Esophagus squamous epithelium (tissue), 5 donors: ENCODE data around the gene PARM1. TPM values are rescaled to one million over a fixed set of nuclear protein-coding genes. Genes with fewer than 3 reads are reported as not detected.

Source experiments
- DNase-seq: peaks from one replicate; lab custom pipeline; 2025; lab: John Stamatoyannopoulos, UW
- H3K27ac ChIP-seq, 4 donors: fragments of 200-600 bp; sonication (generic); one replicate each; pipeline ENCODE4 v1.5.1; 2016 to 2019; ENCODE audit warnings: mild to moderate bottlenecking in 1 of 4
- H3K27me3 ChIP-seq, 4 donors: fragments of 200-600 bp; sonication (generic); 1 replicate in 3 of 4; 2 replicates in 1 of 4; pipeline versions ENCODE4 v1.5.1 to v1.6.0; 2017 to 2021; ENCODE audit warnings: antibody characterized with exemption in 1 of 4
- H3K36me3 ChIP-seq, 3 donors: fragments of 200-600 bp; sonication (generic); one replicate each; pipeline ENCODE4 v1.5.1; 2016 to 2019
- H3K4me1 ChIP-seq, 3 donors: fragments of 200-600 bp; sonication (generic); one replicate each; pipeline ENCODE4 v1.5.1; 2017 to 2019
- H3K4me3 ChIP-seq, 4 donors: fragments of 200-600 bp; sonication (generic); 1 replicate in 3 of 4; 2 replicates in 1 of 4; pipeline ENCODE4 v1.5.1; 2016 to 2019; ENCODE audit warnings: mild to moderate bottlenecking in 2 of 4, moderate library complexity in 1 of 4
- H3K9me3 ChIP-seq, 3 donors: fragments of 200-600 bp; sonication (generic); one replicate each; pipeline ENCODE4 v1.5.1; 2016 to 2019
- POLR2A ChIP-seq, 4 donors: fragments of 450-650 bp; IDR thresholded peaks; one replicate each; pipeline ENCODE4 v1.6.1; 2017; ENCODE audit warnings: antibody characterized with exemption in 4 of 4, mild to moderate bottlenecking in 4 of 4, moderate library complexity in 3 of 4
- WGBS, 2 donors: methylation state at CpG; one replicate each; pipeline ENCODE4 v1.1.5; 2018; 5-methylcytosine and 5-hydroxymethylcytosine counted together
- intact Hi-C: fragments of 100-400 bp; cut with DNase I; formaldehyde crosslinking; loops from one replicate; pipeline ENCODE4 v1.15.0; 2022
- total RNA-seq, 4 donors: library from RNA; depleted of rRNA; stranded (reverse); fragments of >200 nt; gene quantifications; one replicate each; pipeline ENCODE4 v1.1.0, GENCODE V29; 2016
- TF ChIP-seq, protein P1 (sequence below), 6 experiments: fragments of 450-650 bp in 4 of 6; fragments of 200-600 bp in 2 of 6; sonication (generic) in 2 of 6; IDR thresholded peaks; one replicate each; pipeline ENCODE4 v1.5.1; 2016 to 2019; ENCODE audit warnings: antibody characterized with exemption in 6 of 6, mild to moderate bottlenecking in 4 of 6, moderate library complexity in 4 of 6
- donor health status: DM: yes; HTN: yes; CAD: no.

Gene PARM1
- total RNA-seq, 4 donors from 2014 or later = 1.9 to 10.3 (median 4.4) TPM

DNA sequence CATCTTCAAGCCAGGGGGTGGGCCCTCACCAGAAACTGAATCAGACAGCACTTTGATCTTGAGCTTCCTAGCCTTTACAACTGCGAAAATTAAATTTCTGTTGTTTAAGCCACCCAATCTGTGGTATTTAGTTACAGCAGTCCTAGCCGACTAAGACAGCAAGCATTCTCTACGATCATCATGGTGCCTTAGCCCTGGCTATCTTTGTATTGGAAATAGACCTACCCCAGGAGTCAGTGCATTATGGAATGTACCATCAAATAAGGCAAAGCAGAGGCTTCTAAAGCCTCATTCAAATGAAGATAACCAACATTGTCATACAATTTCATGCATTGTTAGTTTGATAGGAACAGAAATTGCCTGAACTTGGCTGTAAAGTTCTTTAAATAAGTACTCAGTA is 75.0 kb downstream of the PARM1 start:
- peaks cover 0 to 13% (median 8%) of the 10 kb centered on the region in 3 donors for H3K9me3 ChIP-seq
- no peak for DNase-seq
- H3K36me3 ChIP-seq = peaks cover 0 to 8% (median 0%) of the 10 kb centered on the region in 3 donors
- H3K4me3 ChIP-seq = no peak overlapping the region
- intact Hi-C loops = no loop called here
- no peaks in the 10 kb centered on the region for H3K27me3 ChIP-seq
- no peak overlapping the region for H3K27ac ChIP-seq
- 81 to 88% methylated on average over 3 of the region's 3 CpGs for WGBS, 2 donors
- peaks cover 0 to 23% (median 3%) of the 10 kb centered on the region in 3 donors for H3K4me1 ChIP-seq
- TF ChIP-seq, protein P1, sequence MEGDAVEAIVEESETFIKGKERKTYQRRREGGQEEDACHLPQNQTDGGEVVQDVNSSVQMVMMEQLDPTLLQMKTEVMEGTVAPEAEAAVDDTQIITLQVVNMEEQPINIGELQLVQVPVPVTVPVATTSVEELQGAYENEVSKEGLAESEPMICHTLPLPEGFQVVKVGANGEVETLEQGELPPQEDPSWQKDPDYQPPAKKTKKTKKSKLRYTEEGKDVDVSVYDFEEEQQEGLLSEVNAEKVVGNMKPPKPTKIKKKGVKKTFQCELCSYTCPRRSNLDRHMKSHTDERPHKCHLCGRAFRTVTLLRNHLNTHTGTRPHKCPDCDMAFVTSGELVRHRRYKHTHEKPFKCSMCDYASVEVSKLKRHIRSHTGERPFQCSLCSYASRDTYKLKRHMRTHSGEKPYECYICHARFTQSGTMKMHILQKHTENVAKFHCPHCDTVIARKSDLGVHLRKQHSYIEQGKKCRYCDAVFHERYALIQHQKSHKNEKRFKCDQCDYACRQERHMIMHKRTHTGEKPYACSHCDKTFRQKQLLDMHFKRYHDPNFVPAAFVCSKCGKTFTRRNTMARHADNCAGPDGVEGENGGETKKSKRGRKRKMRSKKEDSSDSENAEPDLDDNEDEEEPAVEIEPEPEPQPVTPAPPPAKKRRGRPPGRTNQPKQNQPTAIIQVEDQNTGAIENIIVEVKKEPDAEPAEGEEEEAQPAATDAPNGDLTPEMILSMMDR (IDR thresholded peaks at IDR 0.05) = no peak
- no peak for TF ChIP-seq POLR2A (IDR thresholded peaks at IDR 0.05)

DNA sequence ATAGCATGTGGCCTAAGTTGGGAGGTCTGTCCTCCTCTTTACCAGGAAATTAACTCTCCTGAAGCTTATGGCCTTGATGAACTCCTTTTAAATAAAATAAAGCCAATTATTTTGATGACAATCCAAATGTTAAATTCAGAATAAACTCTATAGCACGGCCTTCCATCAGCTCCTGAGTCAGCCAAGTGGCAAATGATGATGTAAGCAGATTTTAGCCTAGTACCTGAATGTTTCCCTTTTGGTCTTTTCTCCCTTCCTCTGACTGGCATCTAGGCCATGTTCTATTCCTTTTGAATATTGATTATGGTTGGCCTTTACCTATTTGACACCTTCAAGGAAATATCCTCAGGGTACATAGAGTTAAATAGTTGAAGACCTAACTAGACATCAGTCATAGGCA is 76.2 kb downstream of the PARM1 start:
- H3K27ac ChIP-seq = no peak overlapping the region
- peaks cover 0 to 13% (median 8%) of the 10 kb centered on the region in 3 donors for H3K9me3 ChIP-seq
- intact Hi-C loops = no loop called here
- peaks cover 0 to 17% (median 3%) of the 10 kb centered on the region in 3 donors for H3K4me1 ChIP-seq
- H3K27me3 ChIP-seq = no peaks in the 10 kb centered on the region
- H3K36me3 ChIP-seq = peaks cover 0 to 12% (median 0%) of the 10 kb centered on the region in 3 donors
- no peak for DNase-seq
- H3K4me3 ChIP-seq = no peak overlapping the region
- TF ChIP-seq, protein P1 (IDR thresholded peaks at IDR 0.05) = no peak
- no peak for TF ChIP-seq POLR2A (IDR thresholded peaks at IDR 0.05)
- WGBS, 2 donors = 61 to 74% methylated on average over 1 of the region's 1 CpG

DNA sequence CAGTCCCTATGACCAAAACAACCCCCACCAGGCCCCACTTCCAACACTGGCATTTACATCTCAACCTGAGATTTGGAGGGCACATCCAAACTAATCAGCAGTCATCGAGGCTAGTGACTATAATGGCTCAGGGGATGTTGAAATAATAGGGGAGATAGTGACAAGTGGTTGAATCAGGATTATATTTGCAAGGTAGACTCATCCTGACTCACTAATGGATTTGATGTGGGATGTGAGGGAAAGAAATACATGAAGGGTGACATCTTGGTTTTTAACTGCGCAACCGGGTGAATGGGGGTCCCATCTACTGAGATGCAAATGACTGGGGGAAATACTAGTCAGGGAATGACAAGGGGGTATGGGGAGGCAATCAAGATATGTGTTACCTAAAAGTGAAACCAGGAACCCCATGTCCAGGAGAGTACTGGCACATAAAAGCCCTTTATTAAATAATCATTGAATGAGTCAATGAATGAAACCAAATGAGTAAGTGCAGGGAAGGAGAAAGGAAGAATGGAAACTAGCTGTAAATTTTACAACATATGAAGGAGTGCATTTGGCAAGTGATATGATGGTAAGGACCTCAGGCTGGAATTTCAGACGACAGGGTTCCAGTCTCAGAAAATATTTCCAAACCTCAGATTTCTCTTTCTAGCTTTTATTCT is 78.3 kb downstream of the PARM1 start:
- no peaks in the 10 kb centered on the region for H3K27me3 ChIP-seq
- H3K27ac ChIP-seq = no peak overlapping the region
- WGBS, 2 donors = 51 to 67% methylated on average over 4 of the region's 4 CpGs
- H3K36me3 ChIP-seq = peaks cover 0 to 12% (median 0%) of the 10 kb centered on the region in 3 donors
- DNase-seq = no peak
- TF ChIP-seq, protein P1 (IDR thresholded peaks at IDR 0.05) = no peak
- no peak for TF ChIP-seq POLR2A (IDR thresholded peaks at IDR 0.05)
- intact Hi-C loops = no loop called here
- peaks cover 0 to 13% (median 0%) of the 10 kb centered on the region in 3 donors for H3K4me1 ChIP-seq
- peaks cover 0 to 13% (median 8%) of the 10 kb centered on the region in 3 donors for H3K9me3 ChIP-seq
- H3K4me3 ChIP-seq = no peak overlapping the region

DNA sequence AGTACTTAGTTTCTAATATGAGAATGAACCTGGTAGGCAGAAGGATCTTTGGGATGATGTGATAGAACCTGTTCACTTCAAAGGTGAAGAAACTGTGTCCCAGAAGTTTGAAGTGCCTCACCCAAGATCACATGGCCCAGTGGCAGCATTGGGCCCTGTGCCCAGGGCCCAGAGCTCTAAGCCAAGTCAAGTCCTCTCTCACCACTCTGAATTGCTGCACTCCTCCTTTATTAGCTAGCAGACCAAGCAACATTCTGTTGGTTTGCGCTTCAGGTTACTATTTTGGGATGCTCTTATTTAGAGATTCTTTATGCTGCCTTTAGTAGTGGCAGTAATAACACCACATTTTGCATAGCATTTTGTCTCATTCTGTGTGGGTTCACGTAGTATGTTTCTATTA is 82.7 kb downstream of the PARM1 start:
- Histone ChIP-seq H3K36me3 (peaks cover 0 to 12% (median 0%) of the 10 kb centered on the region in 3 donors), H3K27ac (peak overlapping the region in 1 of 4 donors; percentile 42), H3K27me3 (no peaks in the 10 kb centered on the region), H3K9me3 (no peaks in the 10 kb centered on the region), H3K4me1 (peaks cover 0 to 25% (median 0%) of the 10 kb centered on the region in 3 donors), H3K4me3 (no peak overlapping the region)
- 49 to 64% methylated on average over 2 of the region's 2 CpGs for WGBS, 2 donors
- no peak for DNase-seq
- intact Hi-C loops = no loop called here
- TF ChIP-seq, protein P1 (IDR thresholded peaks at IDR 0.05) = no peak
- no peak for TF ChIP-seq POLR2A (IDR thresholded peaks at IDR 0.05)

DNA sequence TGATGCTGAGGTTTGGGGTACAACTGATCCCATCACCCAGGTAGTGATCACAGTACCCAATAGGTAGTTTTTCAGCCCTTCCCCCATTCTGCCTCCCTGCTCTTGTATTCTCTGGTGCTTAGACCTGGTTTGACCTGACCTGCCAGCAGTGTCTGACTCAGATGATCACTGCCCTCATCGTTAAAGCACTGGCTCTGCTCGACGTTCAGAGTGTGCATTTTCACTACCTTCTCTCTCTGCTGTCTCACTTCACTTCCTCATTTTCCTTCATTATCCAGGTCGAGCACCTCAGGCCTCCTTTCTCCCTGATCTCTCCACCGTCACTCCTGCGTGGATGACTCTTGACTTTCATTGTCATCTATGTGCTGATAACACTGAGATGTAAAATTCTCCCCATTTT is 83.6 kb downstream of the PARM1 start:
- H3K27ac ChIP-seq = peak overlapping the region in 2 of 4 donors; percentile 38 to 42
- DNase-seq = no peak
- no peak for TF ChIP-seq POLR2A (IDR thresholded peaks at IDR 0.05)
- TF ChIP-seq, protein P1 (IDR thresholded peaks at IDR 0.05) = no peak
- H3K4me3 ChIP-seq = no peak overlapping the region
- no peaks in the 10 kb centered on the region for H3K27me3 ChIP-seq
- no peaks in the 10 kb centered on the region for H3K9me3 ChIP-seq
- H3K4me1 ChIP-seq = peaks cover 0 to 25% (median 0%) of the 10 kb centered on the region in 3 donors
- H3K36me3 ChIP-seq = peaks cover 0 to 12% (median 0%) of the 10 kb centered on the region in 3 donors
- 48 to 65% methylated on average over 6 of the region's 6 CpGs for WGBS, 2 donors
- intact Hi-C loops = no loop called here
